DMS153 treated with DMSO at 0.1 percent for 48 hours (cell line): ENCODE measurements around the gene TTC22.
"Not testable (repeated sequence)": the region's sequence is repeated elsewhere in the genome, so short reads cannot be mapped to it uniquely, and the experiment has no call there.

Experiments used
- DNase-seq: peaks from one replicate; lab custom pipeline; 2025; ENCODE audit not compliant: unreplicated experiment; lab: John Stamatoyannopoulos, UW

Gene TTC22

GRCh38 chr1:54786778-54787177 is 14.3 kb downstream of the TTC22 start:
- DNase-seq, result no peak

DNA sequence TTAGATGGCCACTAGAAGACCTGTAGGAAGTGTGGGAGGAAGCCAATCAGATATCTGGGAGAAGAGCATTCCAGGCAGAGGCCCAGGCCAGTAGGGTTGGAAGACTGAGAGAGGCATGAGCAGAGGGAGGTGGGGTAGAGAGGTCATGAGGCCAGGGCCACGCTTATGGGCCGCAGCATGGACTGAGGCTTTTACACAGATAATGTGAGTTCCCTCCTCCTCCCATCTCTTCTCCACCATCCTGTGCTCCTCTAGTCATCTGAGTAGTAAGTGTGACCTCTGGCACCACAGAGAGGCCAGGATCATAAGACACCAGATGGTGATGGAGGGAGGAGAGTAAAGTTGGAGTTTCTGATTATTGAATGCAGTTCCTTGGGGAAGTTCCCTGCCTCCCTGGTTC is 17.1 kb downstream of the TTC22 start:
- DNase-seq, result no peak

DNA sequence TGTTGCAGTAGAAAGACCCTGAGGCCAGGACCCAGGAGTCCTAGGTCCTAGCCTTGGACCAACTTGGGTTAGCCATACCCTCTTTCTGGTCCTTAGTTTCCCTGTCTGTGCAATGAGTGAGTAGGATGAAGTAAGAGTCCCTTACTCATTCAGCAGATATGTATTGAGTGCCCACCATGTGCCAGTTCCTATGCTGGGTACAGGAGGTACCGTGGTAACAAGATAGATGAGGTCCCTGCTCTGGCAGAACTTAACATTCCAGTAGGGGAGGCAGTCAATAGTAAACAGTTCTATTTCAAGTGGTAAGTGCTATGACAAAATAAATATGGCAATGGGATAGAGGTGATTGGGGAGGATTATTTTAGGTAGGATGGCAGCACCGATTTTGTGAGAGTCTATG is 18.5 kb downstream of the TTC22 start:
- DNase-seq, result no peak

GRCh38 chr1:54782156-54782555 is 19.0 kb downstream of the TTC22 start:
- no peak for DNase-seq

DNA sequence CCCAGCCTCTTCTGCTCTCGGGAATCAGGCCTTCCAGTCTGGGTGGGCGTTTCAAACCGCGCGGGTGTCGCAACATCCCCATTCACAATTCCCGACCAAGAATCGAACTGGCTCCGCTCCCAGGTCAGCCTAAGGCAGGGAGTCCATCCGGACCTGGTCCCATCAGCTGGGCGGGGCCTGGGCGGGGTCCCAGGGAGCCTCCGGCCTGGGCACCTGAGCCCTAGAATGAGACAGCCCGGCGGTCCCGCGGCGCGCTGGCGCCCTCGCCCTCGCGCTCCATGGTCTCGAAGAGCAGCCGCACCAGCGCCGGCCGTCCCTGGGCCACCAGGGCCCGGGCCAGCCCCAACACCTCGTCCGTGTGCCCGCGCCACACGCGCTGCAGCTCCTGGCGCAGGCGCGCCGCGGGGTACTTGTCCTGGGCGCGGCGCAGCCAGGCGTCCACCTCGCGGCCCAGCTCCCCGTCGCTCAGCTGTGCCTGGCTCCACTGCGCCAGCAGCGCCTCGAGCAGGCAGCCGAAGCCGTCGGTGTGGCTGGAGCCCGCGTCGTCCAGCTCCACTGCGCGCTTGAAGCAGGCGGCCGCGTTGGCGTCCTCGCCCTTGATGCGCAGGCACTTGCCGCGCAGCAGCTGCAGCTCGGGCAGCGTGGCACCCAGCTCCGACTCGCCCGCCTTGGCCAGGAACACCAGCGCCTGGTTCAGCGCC is 19.9 kb downstream of the TTC22 start:
- no peak for DNase-seq

GRCh38 chr1:54777431-54777830 is 23.7 kb downstream of the TTC22 start:
- DNase-seq, result no peak

DNA sequence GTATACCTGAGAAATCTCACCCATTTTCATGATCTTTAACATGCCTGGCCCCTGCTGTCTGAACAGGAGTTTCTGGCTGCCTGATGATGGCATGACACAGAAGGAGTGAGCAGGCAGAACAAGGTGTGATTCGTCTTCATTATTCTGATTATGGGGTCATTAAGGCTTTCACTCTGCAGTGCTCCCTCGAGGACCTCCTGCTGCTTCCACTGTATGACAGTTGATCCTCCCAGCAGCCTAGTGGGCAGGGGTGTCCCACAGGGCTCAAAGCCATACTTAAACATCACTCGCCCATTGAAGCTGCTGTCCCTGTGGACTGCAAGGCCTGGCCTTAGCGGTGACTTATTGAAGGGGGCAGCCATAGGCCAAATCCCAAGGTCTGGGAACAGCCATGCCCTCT is 24.1 kb downstream of the TTC22 start:
- no peak for DNase-seq

- DNase-seq, result not testable (repeated sequence)
Measured at GRCh38 chr1:54775828-54776721, 25.0 kb downstream of the TTC22 start.

DNA sequence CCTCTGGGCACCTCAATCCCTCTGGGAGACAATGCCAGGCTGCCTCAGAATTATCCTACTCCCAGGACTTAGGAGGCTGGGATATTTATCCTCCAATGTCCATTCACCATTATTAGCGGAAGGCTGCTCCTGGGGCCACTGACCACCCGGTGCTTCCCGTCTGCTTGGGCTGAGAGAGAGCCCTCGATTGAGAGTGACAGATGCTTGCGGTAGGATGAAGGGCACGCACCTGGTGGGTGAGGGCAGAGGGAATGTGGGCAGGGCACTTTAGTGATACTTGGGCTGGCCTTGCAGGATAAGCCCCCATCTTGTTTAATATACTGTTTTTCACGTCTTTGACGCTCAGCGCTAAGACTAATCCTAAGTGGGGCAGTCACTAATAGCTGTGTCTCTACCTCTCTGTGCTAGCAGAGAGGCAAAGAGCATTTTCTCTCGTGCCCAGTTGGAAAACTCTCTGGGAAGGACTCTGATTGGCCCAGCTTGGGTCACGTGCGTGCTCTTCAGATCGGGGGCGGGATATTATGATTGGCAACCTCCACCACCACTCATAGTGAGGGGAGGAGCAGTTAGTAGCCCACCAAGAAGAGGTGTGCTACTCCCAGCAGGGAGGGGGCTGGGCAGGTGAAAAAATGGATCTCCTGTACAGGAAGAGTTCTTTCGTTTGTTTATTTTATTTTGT is 26.2 kb downstream of the TTC22 start:
- DNase-seq, result no peak

DNA sequence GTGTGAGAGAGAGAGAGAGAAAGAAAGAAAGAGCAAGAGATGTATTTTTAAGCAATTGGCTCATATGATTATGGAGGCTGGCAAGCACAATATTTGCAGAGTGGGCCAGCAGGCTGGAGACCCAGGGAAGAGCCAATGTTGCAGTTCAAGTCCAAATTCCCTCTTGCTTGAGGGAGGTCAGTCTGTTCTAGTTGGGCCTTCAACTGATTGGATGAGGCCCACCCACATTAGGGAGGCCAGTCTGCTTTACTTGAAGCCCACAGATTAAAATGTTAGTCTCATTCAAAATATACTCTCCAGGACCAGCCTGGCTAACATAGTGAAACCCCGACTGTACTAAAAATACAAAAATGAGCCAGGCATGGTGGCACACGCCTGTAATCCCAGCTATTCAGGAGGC is 28.2 kb downstream of the TTC22 start:
- DNase-seq, result no peak

- DNase-seq, result no peak
Measured at GRCh38 chr1:54768093-54768492, 33.0 kb downstream of the TTC22 start.

DNA sequence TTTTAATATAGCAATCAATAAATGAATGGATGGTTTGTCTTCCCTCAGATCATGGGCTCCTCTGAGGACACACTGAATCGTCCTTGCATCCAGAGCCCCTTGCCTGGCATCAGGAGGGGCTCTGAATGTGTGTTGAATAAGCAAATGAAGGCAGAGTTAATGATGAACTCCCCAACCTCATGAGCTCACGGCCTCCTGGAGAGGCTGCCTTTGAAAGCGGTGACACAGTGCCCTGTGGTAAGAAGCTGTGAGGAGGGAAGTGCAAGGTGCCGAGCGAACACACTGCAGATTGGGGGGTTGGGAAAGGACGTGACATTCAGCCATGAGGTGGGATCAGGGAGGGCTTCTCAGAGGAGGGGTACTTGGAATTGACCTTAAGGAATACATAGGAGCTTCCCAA is 33.6 kb downstream of the TTC22 start:
- DNase-seq, result no peak

- DNase-seq, result no peak
Measured at GRCh38 chr1:54766726-54767125, 34.4 kb downstream of the TTC22 start.

GRCh38 chr1:54764922-54765561 is 36.1 kb downstream of the TTC22 start:
- no peak for DNase-seq

- DNase-seq, result peak; percentile 99
Measured at GRCh38 chr1:54764133-54764921, 36.8 kb downstream of the TTC22 start, which contains the start of gene PARS2. TSS of gene PARS2 (minus strand) at chr1:54764523. CDS start at chr1:54759161, 5,362 bp downstream.

DNA sequence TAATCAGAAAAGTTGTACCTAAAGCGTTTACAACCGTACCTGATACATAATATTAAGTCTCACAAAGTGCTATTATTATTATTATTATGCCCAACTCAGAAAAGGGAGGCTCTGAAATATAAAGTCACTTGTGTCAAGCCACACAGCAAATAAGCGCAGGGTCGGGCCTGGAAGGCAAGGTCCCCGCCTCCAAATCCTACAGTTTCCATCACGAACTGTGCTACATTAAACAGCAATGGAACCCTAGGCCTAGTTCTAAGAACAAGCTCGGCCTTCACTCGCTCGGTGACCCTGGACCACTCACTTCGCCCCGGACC is 37.3 kb downstream of the TTC22 start:
- no peak for DNase-seq

GRCh38 chr1:54758678-54759348 is 42.3 kb downstream of the TTC22 start:
- DNase-seq, result no peak

- DNase-seq, result no peak
Measured at GRCh38 chr1:54757833-54758232, 43.3 kb downstream of the TTC22 start.

- no peak for DNase-seq
Measured at GRCh38 chr1:54754486-54755285, 46.4 kb downstream of the TTC22 start.
